HG03354 (cell line): Measurements from ENCODE around the gene CNIH3.
"Not testable (repeated sequence)": the region's sequence is repeated elsewhere in the genome, so short reads cannot be mapped to it uniquely, and the experiment has no call there.

Experiments
- ATAC-seq: cut with Tn5 transposase; IDR thresholded peaks from one replicate; pipeline ENCODE4 v1.9.1; 2021; ENCODE audit warnings: mild to moderate bottlenecking; ENCODE audit not compliant: unreplicated experiment, poor library complexity, severe bottlenecking

Gene CNIH3

DNA sequence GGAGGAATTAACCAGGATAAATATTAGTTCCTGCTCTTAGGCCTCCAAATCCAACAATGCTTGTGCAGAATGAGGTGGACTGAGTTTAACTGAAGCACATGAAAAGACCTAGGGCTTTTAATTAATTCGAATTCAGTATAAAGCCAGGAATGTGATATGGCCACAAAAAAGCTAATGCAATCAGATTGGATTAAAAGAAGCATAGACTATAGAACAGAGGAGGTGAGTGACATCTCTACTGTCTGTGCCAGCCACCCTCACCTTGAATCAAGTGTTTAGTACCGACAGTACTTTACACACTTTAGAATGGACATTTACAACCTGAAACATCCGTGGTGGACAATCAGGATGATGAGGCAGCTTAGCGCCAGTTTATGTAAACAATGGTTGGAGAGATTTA, 62.1 kb downstream of the CNIH3 start:
- ATAC-seq = no peak

GRCh38 chr1:224679606-224680005, 63.5 kb downstream of the CNIH3 start:
- no peak for ATAC-seq

- no peak for ATAC-seq
These were observed 65.7 kb downstream of the CNIH3 start for GRCh38 chr1:224681816-224682215.

- no peak for ATAC-seq
These were observed 67.8 kb downstream of the CNIH3 start for GRCh38 chr1:224683936-224684335.

DNA sequence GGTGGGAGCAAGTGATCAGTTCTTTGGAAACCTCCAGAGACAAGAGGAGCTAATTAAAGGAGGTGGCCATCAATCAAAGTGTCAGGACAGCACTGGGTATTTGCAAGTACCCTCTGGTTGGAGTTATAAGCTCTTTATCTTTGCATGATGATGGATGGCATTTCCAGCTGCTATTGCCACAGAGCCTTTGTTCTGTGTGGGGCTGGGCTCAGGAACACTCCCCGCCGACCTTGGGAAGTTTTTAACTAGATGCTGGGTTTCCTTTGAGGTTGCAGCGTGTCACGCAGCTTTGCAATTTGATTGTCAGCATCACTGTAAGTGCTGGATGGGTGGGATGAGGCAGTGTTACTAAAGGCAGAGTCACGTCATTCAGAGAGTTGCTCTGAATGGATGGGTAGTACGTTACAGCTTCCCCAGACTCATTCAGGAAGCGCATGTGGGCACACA, 68.9 kb downstream of the CNIH3 start:
- no peak for ATAC-seq

- not testable (repeated sequence) for ATAC-seq
These were observed 70.0 kb downstream of the CNIH3 start for GRCh38 chr1:224686140-224686539.

DNA sequence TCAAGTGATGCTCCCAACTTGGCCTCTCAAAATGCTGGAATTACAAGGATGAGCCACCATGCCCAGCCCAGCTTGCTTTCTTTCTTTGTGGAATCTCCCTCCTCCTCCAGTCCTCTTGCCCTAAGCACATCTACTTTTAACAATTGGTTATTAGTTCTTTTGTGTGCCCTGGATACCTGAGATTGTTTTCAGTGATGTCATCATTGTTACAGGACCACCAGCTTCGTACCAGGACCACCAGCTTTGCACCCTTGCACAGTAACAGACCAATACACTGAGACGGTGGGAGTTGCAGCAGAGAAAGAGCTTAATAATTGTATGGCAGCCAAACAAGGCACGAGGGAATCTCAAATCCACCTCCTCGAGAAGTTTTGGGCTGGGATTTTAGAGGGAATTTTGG, 71.3 kb downstream of the CNIH3 start:
- ATAC-seq = no peak

- no peak for ATAC-seq
These were observed 73.3 kb downstream of the CNIH3 start for GRCh38 chr1:224689374-224689773.

DNA sequence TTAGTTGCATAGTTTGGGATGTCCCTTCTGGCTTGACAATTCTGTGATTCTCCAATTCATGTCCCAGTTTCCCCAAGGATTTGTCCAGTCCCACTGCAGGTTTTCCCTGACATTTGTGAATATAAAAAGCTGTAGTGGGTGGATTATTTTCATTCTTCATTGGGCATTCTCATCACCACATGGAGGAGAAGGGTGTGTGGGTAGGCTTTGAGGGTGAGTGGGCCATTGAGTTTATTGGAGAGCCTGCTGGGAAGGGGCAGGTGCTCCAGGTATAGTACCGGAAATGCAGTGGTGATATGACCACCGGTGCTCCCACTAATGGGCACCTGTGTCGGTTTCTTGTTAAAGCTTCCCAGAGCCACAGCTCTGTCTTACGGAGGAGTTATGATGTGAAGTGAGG, 74.5 kb downstream of the CNIH3 start:
- ATAC-seq = no peak

DNA sequence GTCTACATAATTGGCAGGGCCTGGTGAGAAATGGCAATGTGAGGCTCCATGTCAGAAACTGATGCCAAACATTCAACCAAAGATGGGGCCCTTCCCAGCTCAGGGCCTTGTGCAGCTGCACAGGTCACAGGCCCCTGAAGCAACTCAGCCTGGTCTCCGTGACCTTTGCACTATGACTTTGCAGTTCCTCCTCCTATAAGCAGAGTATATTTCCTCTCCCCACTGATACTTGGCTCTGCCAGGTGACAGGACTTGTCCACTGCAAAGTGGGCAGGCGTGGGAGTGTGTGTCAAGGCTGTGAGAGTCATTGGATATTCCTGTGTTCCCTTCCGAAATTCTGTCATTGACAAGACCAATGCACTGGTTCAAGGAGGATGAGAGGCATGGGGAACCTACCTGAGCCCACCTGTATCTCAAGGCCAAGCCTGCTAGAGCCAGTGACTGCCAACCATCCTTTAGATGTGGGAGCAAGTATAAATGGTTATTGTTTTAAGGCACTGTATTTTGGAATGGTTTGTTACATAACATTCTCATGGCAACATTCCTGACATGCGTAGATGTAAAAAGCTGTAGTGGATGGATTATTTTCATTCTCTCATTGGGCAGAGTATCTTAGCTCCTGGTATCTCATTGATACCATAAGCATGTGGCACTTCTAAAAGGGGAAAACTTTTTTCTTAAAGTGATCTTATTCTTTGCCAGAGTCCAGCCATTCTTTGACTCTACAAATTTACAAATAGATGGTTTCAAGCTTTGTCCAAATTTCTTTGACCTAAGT, 75.2 kb downstream of the CNIH3 start:
- no peak for ATAC-seq

DNA sequence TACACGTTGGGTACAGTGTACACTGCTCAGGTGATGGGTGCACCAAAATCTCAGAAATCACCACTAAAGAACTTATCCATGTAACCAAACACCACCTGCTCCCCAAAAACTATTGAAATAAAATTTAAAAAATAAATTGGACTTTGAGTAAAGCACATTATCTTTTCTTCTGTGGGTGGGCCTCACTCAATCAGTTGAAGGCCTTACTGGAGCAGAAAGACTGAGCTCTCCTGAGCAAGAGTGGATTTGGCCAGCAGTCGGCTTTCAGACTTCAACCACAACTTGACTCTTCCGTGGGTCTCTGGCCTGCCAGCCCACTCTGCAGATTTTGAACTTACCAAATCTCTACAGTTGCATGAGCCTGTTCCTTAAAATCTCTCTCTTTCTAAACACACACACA, 78.9 kb downstream of the CNIH3 start:
- ATAC-seq = no peak

DNA sequence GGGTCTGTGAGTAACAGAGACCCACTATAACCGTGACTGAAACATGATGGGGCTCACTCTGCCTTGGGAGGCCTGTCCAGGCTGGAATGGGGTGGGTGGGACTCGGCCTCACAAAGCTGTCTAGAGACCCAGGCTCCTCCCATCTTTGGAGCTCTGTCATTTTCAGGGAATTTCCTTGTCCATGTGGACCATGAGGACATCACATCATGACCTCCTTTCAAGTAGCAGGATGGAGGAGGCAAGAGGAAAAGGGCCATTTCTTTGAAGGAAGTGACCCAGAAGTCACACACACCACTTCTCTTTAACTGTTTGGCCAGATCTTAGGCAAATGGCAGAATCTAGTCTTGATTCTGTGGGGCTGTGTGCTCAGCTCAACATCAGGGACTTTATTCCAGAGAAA, 79.9 kb downstream of the CNIH3 start:
- no peak for ATAC-seq

GRCh38 chr1:224696891-224697765, 81.0 kb downstream of the CNIH3 start:
- ATAC-seq = no peak

GRCh38 chr1:224698015-224698451, 81.9 kb downstream of the CNIH3 start:
- no peak for ATAC-seq

DNA sequence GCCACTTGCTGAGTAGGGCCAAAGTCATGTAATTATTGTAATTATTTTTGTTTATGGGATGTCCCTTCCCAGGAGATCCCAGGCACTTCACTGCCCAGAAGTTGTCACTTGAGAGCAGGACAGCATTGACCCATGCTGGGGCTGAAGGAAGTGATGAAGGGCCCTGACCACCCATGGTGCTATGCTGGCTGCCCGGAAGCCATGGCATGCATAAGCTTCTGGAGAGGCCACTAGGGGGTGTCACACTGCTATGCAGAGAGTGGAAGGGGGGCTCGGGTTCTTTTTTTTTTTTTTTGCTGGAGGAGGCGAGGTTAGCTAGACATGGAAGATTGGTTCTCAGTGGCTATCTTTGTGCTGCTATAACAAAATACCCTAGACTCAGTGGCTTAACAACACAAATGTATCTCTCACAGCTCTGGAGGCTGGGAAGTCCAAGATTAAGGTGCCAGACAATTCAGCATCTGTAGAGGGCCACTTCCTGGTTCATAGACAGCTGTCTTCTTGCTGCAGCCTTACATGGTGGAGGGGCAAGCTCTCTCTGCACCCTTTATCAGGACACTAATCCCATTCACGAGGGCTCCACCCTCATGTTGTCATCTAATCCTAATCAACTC, 84.9 kb downstream of the CNIH3 start:
- ATAC-seq = no peak

DNA sequence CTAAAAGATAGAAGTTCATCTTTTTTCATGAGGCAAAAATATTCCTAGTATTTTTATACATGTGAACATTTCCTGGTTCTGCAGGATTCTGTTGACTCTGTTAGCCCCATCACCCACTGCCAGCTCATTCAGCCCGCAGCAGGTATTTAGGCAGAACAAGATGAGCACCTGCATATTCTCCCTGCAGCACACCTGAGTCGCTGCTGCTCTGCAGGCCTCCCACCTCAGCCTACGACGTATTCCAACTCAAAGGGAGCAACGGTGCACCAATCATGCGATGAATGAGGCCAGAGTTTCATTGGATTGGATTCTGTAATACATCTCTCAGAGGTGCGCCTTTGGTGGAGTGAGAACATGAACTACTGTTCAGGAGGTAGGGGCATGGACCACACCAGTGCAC, 87.6 kb downstream of the CNIH3 start:
- ATAC-seq = no peak

DNA sequence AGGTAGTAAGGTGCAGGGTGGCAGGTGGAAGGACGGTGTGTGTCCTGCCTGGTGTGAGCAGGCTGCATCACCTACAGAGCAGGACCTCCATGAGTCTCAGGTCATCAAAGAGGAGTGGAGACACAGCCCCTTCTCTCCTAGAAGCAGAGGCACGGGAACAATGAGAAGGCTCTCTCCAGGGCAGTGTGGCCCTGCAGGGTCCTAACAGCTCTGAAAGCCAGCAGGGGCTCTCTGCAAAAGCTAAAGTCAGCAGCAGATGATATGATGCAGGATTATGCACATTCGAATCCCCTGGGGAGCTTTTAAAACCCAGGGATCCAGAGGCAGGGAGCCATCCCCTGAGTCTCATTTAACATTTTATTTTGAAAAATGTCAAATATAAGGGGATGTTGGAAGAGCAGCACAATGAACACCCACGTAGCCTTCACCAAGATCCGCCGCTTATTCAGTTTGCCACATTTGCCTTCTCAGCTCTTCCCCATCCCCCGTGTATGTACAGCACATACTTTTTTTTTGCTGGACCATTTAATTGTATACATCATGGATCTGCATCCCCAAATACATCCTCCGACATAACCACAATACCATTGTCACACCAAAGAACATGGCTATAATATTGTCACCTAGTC, 88.1 kb downstream of the CNIH3 start:
- ATAC-seq = no peak

- no peak for ATAC-seq
These were observed 89.5 kb downstream of the CNIH3 start for GRCh38 chr1:224705578-224705977.

DNA sequence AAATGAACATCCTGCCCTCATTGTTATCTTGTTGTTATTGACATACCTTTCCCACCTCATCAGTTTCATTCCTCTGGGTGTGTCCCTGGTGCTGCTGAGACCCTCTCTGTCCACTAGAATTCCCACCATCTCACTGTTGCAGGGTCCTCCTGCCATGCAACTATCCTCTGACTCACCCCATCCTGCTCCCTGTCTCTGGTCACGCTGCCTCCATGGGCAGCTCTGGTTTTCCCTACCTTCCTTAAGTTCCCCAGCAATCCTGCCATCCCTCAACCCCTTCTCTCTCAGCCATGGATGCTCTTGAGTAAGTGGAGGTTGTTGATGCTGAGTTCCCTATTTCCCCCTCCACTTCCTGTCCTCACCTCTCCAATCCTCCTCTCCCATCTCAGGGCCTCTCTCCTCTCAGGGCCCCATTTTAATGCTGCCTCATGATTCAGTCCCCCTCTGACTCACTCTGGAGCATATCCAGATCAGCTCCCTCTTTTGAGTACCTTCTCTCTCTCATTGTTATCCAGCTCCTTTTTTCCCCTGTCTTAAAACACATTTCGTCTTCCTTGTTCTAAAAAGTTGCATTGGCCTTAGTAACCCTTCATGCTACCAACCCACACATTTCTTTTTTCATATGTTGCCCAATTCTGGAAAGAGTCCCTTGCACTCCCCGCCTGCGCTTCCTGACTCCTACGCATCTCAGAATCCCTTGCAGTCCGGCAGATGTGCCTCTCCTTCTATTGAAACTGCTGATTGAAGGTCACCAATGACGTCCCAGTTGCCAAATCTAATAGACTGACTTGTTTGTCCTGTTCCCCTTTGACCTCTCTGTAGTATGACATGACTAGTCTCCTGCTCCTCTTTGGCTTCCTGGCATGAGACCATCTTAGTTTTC, 92.0 kb downstream of the CNIH3 start:
- ATAC-seq = no peak
